Liver (tissue), 3 donors: ENCODE measurements around the gene TNS1.

Source experiments
- JUND ChIP-seq, 2 donors: IDR thresholded peaks; 2 replicates each; pipeline ENCODE4 v1.6.1; 2016; ENCODE audit warnings: antibody characterized with exemption in 2 of 2
- TAF1 ChIP-seq: conservative IDR thresholded peaks from 2 replicates; pipeline ENCODE4 v1.6.1; 2016; ENCODE audit warnings: antibody characterized with exemption, mild to moderate bottlenecking
- YY1 ChIP-seq: IDR thresholded peaks from 2 replicates; pipeline ENCODE4 v1.6.1; 2016; ENCODE audit warnings: antibody characterized with exemption, mild to moderate bottlenecking
- ZBTB33 ChIP-seq: IDR thresholded peaks from 2 replicates; pipeline ENCODE4 v1.6.1; 2016; ENCODE audit warnings: antibody characterized with exemption
- TF ChIP-seq, protein P1 (sequence below): fragments of 150-350 bp; IDR thresholded peaks from 2 replicates; pipeline ENCODE4 v1.5.1; 2017; ENCODE audit warnings: improper control_type of control experiment, low read depth, low read length; ENCODE audit not compliant: missing input control
- donor health status: healthy.
- donor health status: healthy.

DNA sequence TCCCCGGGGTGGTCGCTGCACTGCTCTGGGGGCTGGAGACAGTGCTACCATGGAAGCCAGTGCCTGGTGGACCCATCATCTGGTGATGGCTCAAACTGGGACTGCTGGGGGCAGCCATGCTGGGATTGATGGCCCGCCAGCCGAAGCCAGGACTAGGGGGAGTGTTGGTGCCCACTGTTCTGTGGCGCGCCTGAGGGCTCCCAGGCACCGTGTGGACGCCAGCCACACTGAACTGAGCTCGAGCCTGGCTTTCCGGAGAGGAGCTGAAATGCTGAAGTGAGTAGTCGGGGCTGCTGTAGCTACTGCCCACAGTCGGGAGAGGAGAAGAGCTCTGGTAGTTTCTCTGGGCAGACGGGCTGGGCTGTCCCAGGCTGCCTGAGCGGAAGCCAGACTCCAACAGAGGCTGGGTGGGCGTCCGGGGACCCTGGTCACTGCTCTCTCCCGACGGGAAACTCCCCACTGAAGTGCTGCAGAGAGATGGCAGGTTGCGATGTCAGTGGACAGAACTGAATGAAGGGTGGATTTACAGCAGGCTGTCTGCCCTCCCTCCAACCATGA is 184.4 kb downstream of the TNS1 start:
- TF ChIP-seq TAF1 (no peak), ZBTB33 (no peak), JUND (IDR thresholded peaks at IDR 0.05) (no peak), YY1 (no peak)
- TF ChIP-seq, protein P1, sequence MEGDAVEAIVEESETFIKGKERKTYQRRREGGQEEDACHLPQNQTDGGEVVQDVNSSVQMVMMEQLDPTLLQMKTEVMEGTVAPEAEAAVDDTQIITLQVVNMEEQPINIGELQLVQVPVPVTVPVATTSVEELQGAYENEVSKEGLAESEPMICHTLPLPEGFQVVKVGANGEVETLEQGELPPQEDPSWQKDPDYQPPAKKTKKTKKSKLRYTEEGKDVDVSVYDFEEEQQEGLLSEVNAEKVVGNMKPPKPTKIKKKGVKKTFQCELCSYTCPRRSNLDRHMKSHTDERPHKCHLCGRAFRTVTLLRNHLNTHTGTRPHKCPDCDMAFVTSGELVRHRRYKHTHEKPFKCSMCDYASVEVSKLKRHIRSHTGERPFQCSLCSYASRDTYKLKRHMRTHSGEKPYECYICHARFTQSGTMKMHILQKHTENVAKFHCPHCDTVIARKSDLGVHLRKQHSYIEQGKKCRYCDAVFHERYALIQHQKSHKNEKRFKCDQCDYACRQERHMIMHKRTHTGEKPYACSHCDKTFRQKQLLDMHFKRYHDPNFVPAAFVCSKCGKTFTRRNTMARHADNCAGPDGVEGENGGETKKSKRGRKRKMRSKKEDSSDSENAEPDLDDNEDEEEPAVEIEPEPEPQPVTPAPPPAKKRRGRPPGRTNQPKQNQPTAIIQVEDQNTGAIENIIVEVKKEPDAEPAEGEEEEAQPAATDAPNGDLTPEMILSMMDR: no peak
